IMR-90 (cell line): ENCODE measurements around the gene PYCR2. TPM values are rescaled to one million over a fixed set of nuclear protein-coding genes. Genes with fewer than 3 reads are reported as not detected.

Source experiments
- ATAC-seq: fragments of 200-7000 bp; cut with Tn5 transposase; 2 replicates; pipeline ENCODE4 v1.9.1; 2020; ENCODE audit warnings: low read depth, mild to moderate bottlenecking, moderate library complexity
- BruUV-seq: library from RNA; stranded (reverse); fragments of 400-500 nt; replicated peaks from 2 replicates; lab custom pipeline; 2021; lab: Mats Ljungman, UMichigan
- CTCF ChIA-PET: fragments of 300-600 bp; formaldehyde crosslinking; extraction: SDS; loops from one replicate; lab custom pipeline; 2021; ENCODE audit warnings: antibody characterized with exemption; lab: Yijun Ruan, JAX
- POLR2A ChIA-PET: fragments of 300-600 bp; sonication (Branson Sonifier 250); formaldehyde crosslinking; loops from one replicate; lab custom pipeline; 2022; ENCODE audit warnings: antibody characterized with exemption; ENCODE audit not compliant: unreplicated experiment; lab: Charles Lee
- DNase-seq: peaks from one replicate; pipeline ENCODE4 v3.0.0; 2013
- H2AFZ ChIP-seq: replicated peaks from 2 replicates; pipeline ENCODE3; 2013; ENCODE audit warnings: low read length, mild to moderate bottlenecking; ENCODE audit not compliant: poor library complexity
- H2AK5ac ChIP-seq: 2 replicates; pipeline ENCODE4 v1.6.1; 2013; ENCODE audit warnings: low read depth, low read length, inconsistent platforms
- H2AK9ac ChIP-seq: replicated peaks from 2 replicates; pipeline ENCODE3; 2013; ENCODE audit warnings: mild to moderate bottlenecking, low read depth, low read length, moderate library complexity; ENCODE audit not compliant: poor library complexity
- H2BK120ac ChIP-seq: 2 replicates; pipeline ENCODE4 v1.6.1; 2013; ENCODE audit warnings: low read depth, low read length, inconsistent platforms
- H2BK15ac ChIP-seq: 3 replicates; pipeline ENCODE4 v1.6.1; 2013; ENCODE audit warnings: low read depth, low read length, inconsistent platforms
- H2BK20ac ChIP-seq: 2 replicates; pipeline ENCODE4 v1.6.1; 2013; ENCODE audit warnings: low read depth, mild to moderate bottlenecking, inconsistent platforms, low read length, moderate library complexity
- H2BK5ac ChIP-seq: 2 replicates; pipeline ENCODE4 v1.6.1; 2013; ENCODE audit warnings: mild to moderate bottlenecking, low read depth, low read length, inconsistent platforms; ENCODE audit not compliant: poor library complexity, severe bottlenecking
- H3K14ac ChIP-seq: replicated peaks from 2 replicates; pipeline ENCODE4 v1.6.1; 2013; ENCODE audit warnings: low read depth, low read length, inconsistent platforms
- H3K18ac ChIP-seq: 2 replicates; pipeline ENCODE4 v1.6.1; 2013; ENCODE audit warnings: low read depth, low read length, control low read depth
- H3K23ac ChIP-seq: 2 replicates; pipeline ENCODE4 v1.6.1; 2013; ENCODE audit warnings: low read depth, low read length, inconsistent platforms
- H3K27ac ChIP-seq: 2 replicates; pipeline ENCODE4 v1.5.1; 2013; ENCODE audit warnings: mild to moderate bottlenecking, control low read depth, low read length; ENCODE audit not compliant: insufficient read depth
- H3K27me3 ChIP-seq: 2 replicates; pipeline ENCODE4 v1.6.1; 2013; ENCODE audit warnings: low read length; ENCODE audit not compliant: control insufficient read depth, insufficient read depth
- H3K36me3 ChIP-seq: 2 replicates; pipeline ENCODE4 v1.6.1; 2013; ENCODE audit warnings: low read length, mixed read lengths; ENCODE audit not compliant: control insufficient read depth, insufficient read depth
- H3K4ac ChIP-seq: 2 replicates; pipeline ENCODE4 v1.6.1; 2013; ENCODE audit warnings: low read depth, low read length, inconsistent platforms
- H3K4me1 ChIP-seq: 2 replicates; pipeline ENCODE4 v1.6.1; 2013; ENCODE audit warnings: low read length, mixed read lengths; ENCODE audit not compliant: control insufficient read depth, insufficient read depth
- H3K4me2 ChIP-seq: 2 replicates; pipeline ENCODE4 v1.6.1; 2013; ENCODE audit warnings: low read depth, mild to moderate bottlenecking, control low read depth, low read length, moderate library complexity
- H3K4me3 ChIP-seq: 2 replicates; pipeline ENCODE4 v1.5.1; 2013; ENCODE audit warnings: low read depth, mild to moderate bottlenecking, control low read depth, low read length, moderate library complexity; ENCODE audit not compliant: insufficient read depth
- H3K56ac ChIP-seq: 2 replicates; pipeline ENCODE4 v1.6.1; 2013; ENCODE audit warnings: low read length, inconsistent platforms; ENCODE audit not compliant: insufficient read depth; ENCODE audit errors: extremely low read depth
- H3K79me1 ChIP-seq, 2 experiments: 2 replicates each; pipeline ENCODE4 v1.6.1; 2013; ENCODE audit warnings: low read length in 2 of 2, inconsistent platforms in 1 of 2, low read depth in 1 of 2
- H3K9ac ChIP-seq: 2 replicates; pipeline ENCODE4 v1.6.1; 2013; ENCODE audit warnings: low read depth, low read length, control low read depth
- H3K9me1 ChIP-seq: 2 replicates; pipeline ENCODE4 v1.6.1; 2013; ENCODE audit warnings: low read length, inconsistent platforms; ENCODE audit not compliant: insufficient read depth
- H3K9me3 ChIP-seq: 2 replicates; pipeline ENCODE4 v1.6.1; 2013; ENCODE audit warnings: low read length; ENCODE audit not compliant: control insufficient read depth, insufficient read depth
- H4K20me1 ChIP-seq: 2 replicates; pipeline ENCODE4 v1.6.1; 2013; ENCODE audit warnings: low read length, inconsistent platforms; ENCODE audit not compliant: insufficient read depth
- H4K5ac ChIP-seq: 2 replicates; pipeline ENCODE4 v1.6.1; 2013; ENCODE audit warnings: mild to moderate bottlenecking, low read depth, low read length, control low read depth
- H4K8ac ChIP-seq, 2 experiments: 2 replicates each; pipeline ENCODE4 v1.6.1; 2013; ENCODE audit warnings: low read depth in 2 of 2, low read length in 2 of 2, control low read depth in 1 of 2, inconsistent platforms in 1 of 2
- H4K91ac ChIP-seq: 2 replicates; pipeline ENCODE4 v1.6.1; 2013; ENCODE audit warnings: low read depth, low read length, inconsistent platforms; ENCODE audit not compliant: insufficient read depth
- CTCF ChIP-seq: conservative IDR thresholded peaks from 2 replicates; pipeline ENCODE4 v1.5.1; 2012; ENCODE audit warnings: mild to moderate bottlenecking, low read depth, low read length, improper control_type of control experiment
- ELK1 ChIP-seq: fragments of 150-350 bp; IDR thresholded peaks from 2 replicates; pipeline ENCODE4 v1.6.1; 2016; ENCODE audit warnings: low read depth, mild to moderate bottlenecking, low read length, moderate library complexity, borderline replicate concordance
- NFE2L2 ChIP-seq: fragments of 150-350 bp; IDR thresholded peaks from 2 replicates; pipeline ENCODE4 v1.6.1; 2016; ENCODE audit warnings: low read depth, mild to moderate bottlenecking, low read length
- POLR2A ChIP-seq: IDR thresholded peaks from 2 replicates; pipeline ENCODE4 v1.6.1; 2012; ENCODE audit warnings: mild to moderate bottlenecking, low read depth, low read length
- RAD21 ChIP-seq: IDR thresholded peaks from 2 replicates; pipeline ENCODE4 v1.6.1; 2012; ENCODE audit warnings: low read length, improper control_type of control experiment
- RCOR1 ChIP-seq: IDR thresholded peaks from 2 replicates; pipeline ENCODE4 v1.6.1; 2012; ENCODE audit warnings: mild to moderate bottlenecking, low read length, improper control_type of control experiment; ENCODE audit not compliant: insufficient replicate concordance
- RFX5 ChIP-seq: IDR thresholded peaks from 2 replicates; pipeline ENCODE4 v1.8.0; 2012; ENCODE audit warnings: low read depth, mild to moderate bottlenecking, low read length, moderate library complexity
- USF2 ChIP-seq: fragments of 150-350 bp; IDR thresholded peaks from 2 replicates; pipeline ENCODE4 v1.6.1; 2017; ENCODE audit warnings: mild to moderate bottlenecking, antibody characterized with exemption, low read length, low read depth
- WGBS, 2 experiments: methylation state at CpG; one replicate each; pipeline versions ENCODE4 v1.1.5 to v1.1.7; 2013; ENCODE audit warnings: missing lambda C conversion rate in 2 of 2; ENCODE audit not compliant: insufficient read length in 1 of 2; ENCODE audit errors: extremely low coverage in 2 of 2; 5-methylcytosine and 5-hydroxymethylcytosine counted together
- dilution Hi-C: fragments of 300-500 bp; cut with HindIII; formaldehyde crosslinking; loops from one replicate; pipeline ENCODE4 v1.14.3; 2018; ENCODE audit warnings: low sequenced_read_pairs; ENCODE audit not compliant: unreplicated experiment
- in situ Hi-C: fragments of 300-500 bp; cut with MboI; formaldehyde crosslinking; loops from 3 replicates; pipeline ENCODE4 v1.14.3; 2019; ENCODE audit warnings: low sequenced_read_pairs, inconsistent platforms, mixed read lengths
- intact Hi-C: fragments of 100-400 bp; cut with micrococcal nuclease; formaldehyde crosslinking; loops from 2 replicates; pipeline ENCODE4 v1.10.0; 2022
- polyA plus RNA-seq, 3 experiments: library from polyadenylated mRNA; depleted of rRNA; stranded (reverse); fragments of >200 nt; gene quantifications; 2 replicates each; pipeline ENCODE4 v1.2.3, GENCODE V29; 2012; ENCODE audit warnings: low replicate concordance in 1 of 3
- total RNA-seq: library from RNA; depleted of rRNA; stranded (reverse); fragments of >200 nt; gene quantifications from 2 replicates; pipeline ENCODE4 v1.2.3, GENCODE V29; 2012

Gene PYCR2
- total and polyA plus RNA-seq, 2 of the 4 experiments (the other 2 are of a cell fraction), result 34.4 to 68.1 TPM

- no peak overlapping the region for H3K4me2 ChIP-seq
- in situ Hi-C loops (no loop called here), intact Hi-C loops (no loop called here), dilution Hi-C loops (no loop called here)
- H3K14ac ChIP-seq, result no peak overlapping the region
- H3K36me3 ChIP-seq, result peaks cover 32% of the 10 kb centered on the region
- TF ChIP-seq POLR2A (no peak), RAD21 (no peak), USF2 (no peak), CTCF (no peak), RCOR1 (no peak), ELK1 (no peak), NFE2L2 (no peak), RFX5 (no peak)
- H3K4me1 ChIP-seq, result peaks cover 5% of the 10 kb centered on the region; the same call in 1 of the 2 replicates
- H3K9ac ChIP-seq, result no peak overlapping the region
- no peak overlapping the region for H2BK120ac ChIP-seq
- H3K27me3 ChIP-seq, result no peaks in the 10 kb centered on the region
- ATAC-seq (no peak), DNase-seq (no peak)
- no peak overlapping the region for H3K23ac ChIP-seq
- H2BK5ac ChIP-seq, result no peak overlapping the region
- no peak overlapping the region for H2AK5ac ChIP-seq
- peaks cover 12 to 40% of the 10 kb centered on the region in 2 experiments for H3K79me1 ChIP-seq
- no peak overlapping the region for H4K91ac ChIP-seq
- H3K9me1 ChIP-seq, result peaks cover 20% of the 10 kb centered on the region
- no peak overlapping the region for H3K18ac ChIP-seq
- H2BK15ac ChIP-seq, result no peak overlapping the region
- no peak overlapping the region for H2AFZ ChIP-seq
- no TSS peak for BruUV-seq
- H2BK20ac ChIP-seq, result no peak overlapping the region
- H3K4me3 ChIP-seq, result no peak overlapping the region
- H4K5ac ChIP-seq, result no peak overlapping the region
- H3K56ac ChIP-seq, result no peak overlapping the region
- ChIA-PET POLR2A (no interaction called here), CTCF (no interaction called here)
- H3K27ac ChIP-seq, result no peak overlapping the region
- no peak overlapping the region for H2AK9ac ChIP-seq
- H3K4ac ChIP-seq, result no peak overlapping the region
- peaks cover 6% of the 10 kb centered on the region for H4K20me1 ChIP-seq
- no CpG with 5 or more reads among the region's 4 CpGs for WGBS, 2 experiments
- H3K9me3 ChIP-seq, result no peaks in the 10 kb centered on the region
- no peak overlapping the region for H4K8ac ChIP-seq
These were observed 5.8 kb downstream of the PYCR2 start for GRCh38 chr1:225918280-225918679.
